Neural progenitor cell (in vitro differentiated cells): ENCODE data around the gene HTR7.

ENCODE experiments used
- EZH2 ChIP-seq: fragments of 200-600 bp; sonication (generic); IDR thresholded peaks from 2 replicates; pipeline ENCODE4 v1.6.1; 2017; ENCODE audit warnings: antibody characterized with exemption, mild to moderate bottlenecking, moderate library complexity
- EZH2phosphoT487 ChIP-seq: fragments of 200-600 bp; sonication (generic); IDR thresholded peaks from 2 replicates; pipeline ENCODE4 v1.6.1; 2017; ENCODE audit warnings: antibody characterized with exemption
- TF ChIP-seq, protein P1 (sequence below): fragments of 200-600 bp; sonication (generic); IDR thresholded peaks from 2 replicates; pipeline ENCODE4 v1.5.1; 2017; ENCODE audit warnings: antibody characterized with exemption, mild to moderate bottlenecking

DNA sequence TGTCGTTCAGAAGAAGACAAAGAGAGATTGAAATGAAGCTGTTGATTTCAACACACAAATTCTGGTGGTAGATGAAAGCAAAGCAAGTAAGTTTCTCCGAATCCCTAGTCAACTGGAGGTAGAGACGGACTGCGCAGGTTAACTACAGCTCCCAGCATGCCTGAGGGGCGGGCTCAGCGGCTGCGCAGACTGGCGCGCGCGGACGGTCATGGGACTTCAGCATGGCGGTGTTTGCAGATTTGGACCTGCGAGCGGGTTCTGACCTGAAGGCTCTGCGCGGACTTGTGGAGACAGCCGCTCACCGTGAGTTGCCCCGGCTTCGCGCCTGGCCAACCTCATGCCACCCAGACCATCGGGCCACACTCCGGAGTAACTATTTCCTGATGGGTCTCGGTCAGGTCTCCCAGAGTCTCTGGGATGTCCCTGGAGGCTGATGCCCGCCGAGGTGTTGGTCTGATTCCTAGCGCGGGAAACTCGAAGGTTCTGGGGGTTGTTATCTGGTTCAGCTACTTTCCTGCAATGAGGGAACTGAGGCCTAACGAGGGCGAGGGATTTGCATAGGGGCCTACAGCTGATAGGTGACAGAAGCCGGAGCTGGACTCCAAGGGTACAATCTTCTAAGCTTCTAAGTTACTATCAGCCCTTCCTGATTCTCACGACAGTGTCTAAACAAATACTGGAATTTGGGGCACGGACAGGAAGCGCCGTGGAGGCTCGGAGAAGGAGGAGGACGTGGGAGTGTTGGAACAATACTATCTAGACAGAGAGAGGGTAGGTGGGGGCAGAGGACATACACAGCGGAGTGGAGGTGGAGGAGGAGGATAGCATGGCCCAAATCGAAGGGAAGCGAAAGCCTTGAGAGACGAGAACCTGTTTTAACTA, 14.2 kb upstream of the HTR7 start, which contains the start of gene RPP30:
- TF ChIP-seq, protein P1, sequence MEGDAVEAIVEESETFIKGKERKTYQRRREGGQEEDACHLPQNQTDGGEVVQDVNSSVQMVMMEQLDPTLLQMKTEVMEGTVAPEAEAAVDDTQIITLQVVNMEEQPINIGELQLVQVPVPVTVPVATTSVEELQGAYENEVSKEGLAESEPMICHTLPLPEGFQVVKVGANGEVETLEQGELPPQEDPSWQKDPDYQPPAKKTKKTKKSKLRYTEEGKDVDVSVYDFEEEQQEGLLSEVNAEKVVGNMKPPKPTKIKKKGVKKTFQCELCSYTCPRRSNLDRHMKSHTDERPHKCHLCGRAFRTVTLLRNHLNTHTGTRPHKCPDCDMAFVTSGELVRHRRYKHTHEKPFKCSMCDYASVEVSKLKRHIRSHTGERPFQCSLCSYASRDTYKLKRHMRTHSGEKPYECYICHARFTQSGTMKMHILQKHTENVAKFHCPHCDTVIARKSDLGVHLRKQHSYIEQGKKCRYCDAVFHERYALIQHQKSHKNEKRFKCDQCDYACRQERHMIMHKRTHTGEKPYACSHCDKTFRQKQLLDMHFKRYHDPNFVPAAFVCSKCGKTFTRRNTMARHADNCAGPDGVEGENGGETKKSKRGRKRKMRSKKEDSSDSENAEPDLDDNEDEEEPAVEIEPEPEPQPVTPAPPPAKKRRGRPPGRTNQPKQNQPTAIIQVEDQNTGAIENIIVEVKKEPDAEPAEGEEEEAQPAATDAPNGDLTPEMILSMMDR: no peak
- TF ChIP-seq EZH2 (no peak), EZH2phosphoT487 (no peak)
